Measurements from ENCODE around the gene RLIM.
A peak's percentile ranks its signal among the peaks of the same experiment; 100 is the strongest.

The RLIM gene

DNA sequence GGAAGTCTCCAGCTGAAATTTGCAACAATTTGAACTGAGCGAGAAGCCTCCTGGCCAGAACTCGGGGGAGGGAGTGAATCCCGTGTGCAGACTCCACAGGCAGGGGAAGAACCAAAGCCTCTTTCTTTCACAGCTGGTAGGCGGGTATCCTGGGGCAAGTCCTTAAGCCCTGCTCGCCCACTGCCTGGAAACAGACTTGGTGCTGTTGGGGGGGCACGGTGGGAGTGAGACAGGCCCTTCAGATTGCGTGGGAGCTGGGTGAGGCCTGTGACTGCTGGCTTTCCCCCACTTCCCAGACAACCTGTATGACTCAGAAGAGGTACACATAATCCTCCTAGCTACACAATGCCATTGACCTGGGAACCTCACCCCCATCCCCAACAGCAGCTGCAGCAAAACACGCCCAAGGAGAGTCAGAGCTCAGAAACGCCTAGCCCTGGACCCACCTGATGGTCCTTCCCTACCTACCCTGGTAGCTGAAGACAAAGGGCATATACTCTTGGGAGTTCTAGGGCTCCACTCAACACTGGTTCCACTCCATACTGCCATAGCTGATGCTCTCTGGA, 22.4 kb upstream of the RLIM start:
- no peak overlapping the region for H3K9ac ChIP-seq (ENCODE audit: low read length)

DNA sequence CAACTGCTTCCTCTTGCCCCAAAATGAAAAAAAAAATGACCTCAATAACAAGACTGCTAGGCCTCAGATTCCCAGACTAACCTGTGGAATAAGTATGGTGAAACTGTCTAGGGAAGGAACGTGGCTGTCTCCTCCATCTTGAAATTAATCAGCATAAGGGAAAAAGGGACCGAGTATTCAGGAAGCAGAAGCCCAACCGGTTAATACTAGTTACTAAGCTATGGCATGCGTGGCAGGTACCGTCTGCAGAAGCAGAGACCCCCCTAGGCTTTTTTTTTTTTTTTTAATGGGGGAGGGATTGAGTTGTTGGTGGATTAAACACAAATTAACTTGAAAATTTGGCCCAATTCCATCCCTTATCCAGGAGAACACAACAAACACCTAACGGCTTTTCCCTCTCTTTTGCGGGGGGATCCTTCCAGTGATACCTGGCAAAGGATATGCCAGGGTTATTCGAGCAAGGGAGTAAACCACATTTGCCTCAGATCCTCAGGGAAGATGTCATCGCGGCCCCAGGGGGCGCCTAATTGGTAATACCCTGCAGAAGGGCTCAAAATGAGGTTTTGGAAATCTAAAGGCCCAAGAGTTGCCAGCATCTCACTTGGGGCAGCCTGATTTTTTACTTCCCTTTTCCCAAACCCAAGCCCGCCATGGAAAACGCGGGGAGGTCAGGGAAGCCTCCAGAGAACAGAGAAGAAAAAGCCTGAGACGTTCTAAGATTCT, 893 bp downstream of the RLIM start:
- Histone ChIP-seq H3K4me3 (ENCODE audit: insufficient read depth, low read length, poor library complexity, severe bottlenecking) (peak overlapping the region; percentile 84), H4K20me1 (ENCODE audit: low read depth, low read length) (no peaks in the 10 kb centered on the region; the same call in 1 of the 2 replicates), H3F3A (ENCODE audit: insufficient read depth) (peaks cover 7% of the 10 kb centered on the region; the same call in 1 of the 2 replicates), H3K27me3 (ENCODE audit: low read length) (no peaks in the 10 kb centered on the region), H3K4me2 (ENCODE audit: low read depth, low read length, poor library complexity, severe bottlenecking) (peak overlapping the region; percentile 77), H2AFZ (ENCODE audit: low read depth, low read length, severe bottlenecking) (peak overlapping the region; percentile 54), H3K9me3 (ENCODE audit: insufficient read depth, low read length) (no peaks in the 10 kb centered on the region), H3K9me2 (replicated peaks; ENCODE audit: insufficient read depth, low read length) (no peaks in the 10 kb centered on the region), H3K27ac (ENCODE audit: low read depth, low read length) (peak overlapping the region; percentile 89), H3K79me2 (ENCODE audit: insufficient read depth, low read length) (peaks cover 51% of the 10 kb centered on the region), H3K9ac (ENCODE audit: low read length) (peak overlapping the region; percentile 83), H3K36me3 (ENCODE audit: low read length) (peaks cover 2% of the 10 kb centered on the region; the same call in 1 of the 2 replicates)
- no peak for TF ChIP-seq EZH2phosphoT487 (conservative IDR thresholded peaks at IDR 0.05; ENCODE audit: low read length)
- TF ChIP-seq, protein P1, sequence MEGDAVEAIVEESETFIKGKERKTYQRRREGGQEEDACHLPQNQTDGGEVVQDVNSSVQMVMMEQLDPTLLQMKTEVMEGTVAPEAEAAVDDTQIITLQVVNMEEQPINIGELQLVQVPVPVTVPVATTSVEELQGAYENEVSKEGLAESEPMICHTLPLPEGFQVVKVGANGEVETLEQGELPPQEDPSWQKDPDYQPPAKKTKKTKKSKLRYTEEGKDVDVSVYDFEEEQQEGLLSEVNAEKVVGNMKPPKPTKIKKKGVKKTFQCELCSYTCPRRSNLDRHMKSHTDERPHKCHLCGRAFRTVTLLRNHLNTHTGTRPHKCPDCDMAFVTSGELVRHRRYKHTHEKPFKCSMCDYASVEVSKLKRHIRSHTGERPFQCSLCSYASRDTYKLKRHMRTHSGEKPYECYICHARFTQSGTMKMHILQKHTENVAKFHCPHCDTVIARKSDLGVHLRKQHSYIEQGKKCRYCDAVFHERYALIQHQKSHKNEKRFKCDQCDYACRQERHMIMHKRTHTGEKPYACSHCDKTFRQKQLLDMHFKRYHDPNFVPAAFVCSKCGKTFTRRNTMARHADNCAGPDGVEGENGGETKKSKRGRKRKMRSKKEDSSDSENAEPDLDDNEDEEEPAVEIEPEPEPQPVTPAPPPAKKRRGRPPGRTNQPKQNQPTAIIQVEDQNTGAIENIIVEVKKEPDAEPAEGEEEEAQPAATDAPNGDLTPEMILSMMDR (IDR thresholded peaks at IDR 0.05; ENCODE audit: insufficient read depth, low read length, poor library complexity, severe bottlenecking), result no peak

More for the DNA sequence above, 22.4 kb upstream of the RLIM start:
- H3K9me2 ChIP-seq (replicated peaks; ENCODE audit: insufficient read depth, low read length), result no peaks in the 10 kb centered on the region
- no peak overlapping the region for H3K4me3 ChIP-seq (ENCODE audit: insufficient read depth, low read length, poor library complexity, severe bottlenecking)
- H3K36me3 ChIP-seq (ENCODE audit: low read length), result no peaks in the 10 kb centered on the region
- H4K20me1 ChIP-seq (ENCODE audit: low read depth, low read length), result no peaks in the 10 kb centered on the region
- no peak overlapping the region for H2AFZ ChIP-seq (ENCODE audit: low read depth, low read length, severe bottlenecking)
- TF ChIP-seq, protein P1 (IDR thresholded peaks at IDR 0.05; ENCODE audit: insufficient read depth, low read length, poor library complexity, severe bottlenecking), result no peak
- no peak for TF ChIP-seq EZH2phosphoT487 (conservative IDR thresholded peaks at IDR 0.05; ENCODE audit: low read length)
- H3F3A ChIP-seq (ENCODE audit: insufficient read depth), result no peaks in the 10 kb centered on the region
- H3K9me3 ChIP-seq (ENCODE audit: insufficient read depth, low read length), result no peaks in the 10 kb centered on the region
- H3K27me3 ChIP-seq (ENCODE audit: low read length), result no peaks in the 10 kb centered on the region
- no peaks in the 10 kb centered on the region for H3K79me2 ChIP-seq (ENCODE audit: insufficient read depth, low read length)
- no peak overlapping the region for H3K4me2 ChIP-seq (ENCODE audit: low read depth, low read length, poor library complexity, severe bottlenecking)
- no peak overlapping the region for H3K27ac ChIP-seq (ENCODE audit: low read depth, low read length)

DNA sequence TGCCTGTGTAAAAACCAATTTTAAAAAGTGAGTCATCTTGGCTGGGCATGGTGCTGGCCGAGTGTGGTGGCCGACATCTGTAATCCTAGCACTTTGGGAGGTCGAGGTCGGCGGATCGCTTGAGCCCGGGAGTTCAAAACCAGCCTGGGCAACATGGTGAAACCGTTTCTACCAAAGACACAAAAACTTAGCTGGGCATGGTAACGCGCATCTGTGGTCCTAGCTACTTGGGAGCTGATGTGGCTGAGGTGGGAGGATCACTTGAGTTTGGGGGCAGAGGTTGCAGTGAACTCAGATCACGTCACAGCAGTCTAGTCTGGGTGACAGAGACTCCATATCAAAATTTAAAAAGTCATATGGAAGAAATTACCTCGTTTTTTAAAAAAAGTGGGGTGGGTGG, 7.6 kb downstream of the RLIM start:
- Histone ChIP-seq H3K27me3 (ENCODE audit: low read length) (no peaks in the 10 kb centered on the region), H3K27ac (ENCODE audit: low read depth, low read length) (no peak overlapping the region), H3K79me2 (ENCODE audit: insufficient read depth, low read length) (peaks cover 75% of the 10 kb centered on the region), H3K4me2 (ENCODE audit: low read depth, low read length, poor library complexity, severe bottlenecking) (no peak overlapping the region), H4K20me1 (ENCODE audit: low read depth, low read length) (no peaks in the 10 kb centered on the region; the same call in 1 of the 2 replicates), H3F3A (ENCODE audit: insufficient read depth) (no peaks in the 10 kb centered on the region), H2AFZ (ENCODE audit: low read depth, low read length, severe bottlenecking) (no peak overlapping the region), H3K9me3 (ENCODE audit: insufficient read depth, low read length) (no peaks in the 10 kb centered on the region), H3K9ac (ENCODE audit: low read length) (no peak overlapping the region), H3K4me3 (ENCODE audit: insufficient read depth, low read length, poor library complexity, severe bottlenecking) (no peak overlapping the region), H3K9me2 (replicated peaks; ENCODE audit: insufficient read depth, low read length) (no peaks in the 10 kb centered on the region), H3K36me3 (ENCODE audit: low read length) (peaks cover 2% of the 10 kb centered on the region; the same call in 1 of the 2 replicates)
- no peak for TF ChIP-seq EZH2phosphoT487 (conservative IDR thresholded peaks at IDR 0.05; ENCODE audit: low read length)
- TF ChIP-seq, protein P1 (IDR thresholded peaks at IDR 0.05; ENCODE audit: insufficient read depth, low read length, poor library complexity, severe bottlenecking), result no peak
